ENCODE results near the gene LGALS4. TPM values are rescaled to one million over a fixed set of nuclear protein-coding genes. Genes with fewer than 3 reads are reported as not detected.
"Not testable (repeated sequence)": the region's sequence is repeated elsewhere in the genome, so short reads cannot be mapped to it uniquely, and the experiment has no call there.

LGALS4 gene
- total RNA-seq, 2 donors from 2014 or later: 0.59 to 0.66 TPM

- Mint-ChIP-seq H3K9me3 (no peaks in the 10 kb centered on the region), H3K27ac (no peak overlapping the region), H3K36me3 (no peaks in the 10 kb centered on the region)
- no peak for DNase-seq (ENCODE audit: low spot score in 2 of 2)
- no peak for ATAC-seq
These were observed 578 bp upstream of the LGALS4 start for GRCh38 chr19:38813323-38813722.

GRCh38 chr19:38812009-38812840 lies 520 bp downstream of the LGALS4 start:
- Mint-ChIP-seq H3K36me3 (no peaks in the 10 kb centered on the region), H3K27ac (no peak overlapping the region), H3K9me3 (no peaks in the 10 kb centered on the region)
- DNase-seq (ENCODE audit: low spot score in 2 of 2) (no peak), ATAC-seq (no peak)

GRCh38 chr19:38809592-38810252 lies 3.0 kb downstream of the LGALS4 start:
- Mint-ChIP-seq H3K9me3 (no peaks in the 10 kb centered on the region), H3K36me3 (no peaks in the 10 kb centered on the region), H3K27ac (no peak overlapping the region)
- no peak for DNase-seq (ENCODE audit: low spot score in 2 of 2)
- ATAC-seq: no peak

GRCh38 chr19:38808741-38809140 lies 4.0 kb downstream of the LGALS4 start:
- ATAC-seq (no peak), DNase-seq (ENCODE audit: low spot score in 2 of 2) (no peak)
- H3K27ac Mint-ChIP-seq: no peak overlapping the region
- no peaks in the 10 kb centered on the region for H3K36me3 Mint-ChIP-seq
- no peaks in the 10 kb centered on the region for H3K9me3 Mint-ChIP-seq

- H3K27ac Mint-ChIP-seq; H3K36me3 Mint-ChIP-seq; H3K9me3 Mint-ChIP-seq; ATAC-seq; DNase-seq (ENCODE audit: low spot score in 2 of 2): not testable (repeated sequence)
These were observed 5.2 kb downstream of the LGALS4 start for GRCh38 chr19:38807374-38808098.

- H3K27ac Mint-ChIP-seq: no peak overlapping the region
- H3K9me3 Mint-ChIP-seq: no peaks in the 10 kb centered on the region
- DNase-seq (ENCODE audit: low spot score in 2 of 2): no peak
- H3K36me3 Mint-ChIP-seq: no peaks in the 10 kb centered on the region
- no peak for ATAC-seq
These were observed 6.4 kb downstream of the LGALS4 start for GRCh38 chr19:38806371-38806770.

GRCh38 chr19:38805180-38805579 lies 7.6 kb downstream of the LGALS4 start:
- DNase-seq (ENCODE audit: low spot score in 2 of 2) (no peak), ATAC-seq (peak in 1 of 2 donors; percentile 55)
- Mint-ChIP-seq H3K9me3 (no peaks in the 10 kb centered on the region), H3K27ac (peak overlapping the region; percentile 82), H3K36me3 (no peaks in the 10 kb centered on the region)

- ATAC-seq (no peak), DNase-seq (ENCODE audit: low spot score in 2 of 2) (no peak)
- Mint-ChIP-seq H3K36me3 (no peaks in the 10 kb centered on the region), H3K9me3 (no peaks in the 10 kb centered on the region), H3K27ac (no peak overlapping the region)
These were observed 9.2 kb downstream of the LGALS4 start for GRCh38 chr19:38803543-38803942.

GRCh38 chr19:38801359-38802095 lies 11.2 kb downstream of the LGALS4 start:
- no peak for ATAC-seq
- Mint-ChIP-seq H3K9me3 (no peaks in the 10 kb centered on the region), H3K36me3 (no peaks in the 10 kb centered on the region), H3K27ac (no peak overlapping the region)
- DNase-seq (ENCODE audit: low spot score in 2 of 2): no peak

- no peak for DNase-seq (ENCODE audit: low spot score in 2 of 2)
- H3K27ac Mint-ChIP-seq: no peak overlapping the region
- no peaks in the 10 kb centered on the region for H3K9me3 Mint-ChIP-seq
- H3K36me3 Mint-ChIP-seq: no peaks in the 10 kb centered on the region
- ATAC-seq: no peak
These were observed 12.0 kb downstream of the LGALS4 start for GRCh38 chr19:38800577-38801347.

GRCh38 chr19:38799104-38799503 lies 13.6 kb downstream of the LGALS4 start:
- Mint-ChIP-seq H3K9me3 (peaks cover 0 to under 1% of the 10 kb centered on the region in 2 donors), H3K27ac (no peak overlapping the region), H3K36me3 (no peaks in the 10 kb centered on the region)
- DNase-seq (ENCODE audit: low spot score in 2 of 2) (no peak), ATAC-seq (no peak)

GRCh38 chr19:38797781-38798180 lies 15.0 kb downstream of the LGALS4 start:
- H3K27ac Mint-ChIP-seq; H3K36me3 Mint-ChIP-seq; DNase-seq (ENCODE audit: low spot score in 2 of 2); ATAC-seq; H3K9me3 Mint-ChIP-seq: not testable (repeated sequence)

GRCh38 chr19:38796154-38796553 lies 16.6 kb downstream of the LGALS4 start:
- peaks cover 0 to 4% of the 10 kb centered on the region in 2 donors for H3K9me3 Mint-ChIP-seq
- H3K27ac Mint-ChIP-seq: no peak overlapping the region
- ATAC-seq (no peak), DNase-seq (ENCODE audit: low spot score in 2 of 2) (no peak)
- H3K36me3 Mint-ChIP-seq: no peaks in the 10 kb centered on the region

GRCh38 chr19:38795549-38795948 lies 17.2 kb downstream of the LGALS4 start:
- no peak for DNase-seq (ENCODE audit: low spot score in 2 of 2)
- Mint-ChIP-seq H3K27ac (no peak overlapping the region), H3K9me3 (peaks cover 0 to 4% of the 10 kb centered on the region in 2 donors)

GRCh38 chr19:38793671-38794070 lies 19.1 kb downstream of the LGALS4 start:
- ATAC-seq: no peak
- Mint-ChIP-seq H3K9me3 (peaks cover 0 to 4% of the 10 kb centered on the region in 2 donors), H3K36me3 (no peaks in the 10 kb centered on the region), H3K27ac (no peak overlapping the region)
- no peak for DNase-seq (ENCODE audit: low spot score in 2 of 2)

More at GRCh38 chr19:38795549-38795948, 17.2 kb downstream of the LGALS4 start:
- no peak for ATAC-seq
- H3K36me3 Mint-ChIP-seq: no peaks in the 10 kb centered on the region

GRCh38 chr19:38793177-38793576 lies 19.6 kb downstream of the LGALS4 start:
- DNase-seq (ENCODE audit: low spot score in 2 of 2): no peak
- Mint-ChIP-seq H3K36me3 (no peaks in the 10 kb centered on the region), H3K27ac (no peak overlapping the region), H3K9me3 (peaks cover 0 to 4% of the 10 kb centered on the region in 2 donors)
- no peak for ATAC-seq
